Thoracic aorta (tissue), 2 donors: ENCODE measurements around the gene TRIO. TPM values are rescaled to one million over a fixed set of nuclear protein-coding genes. Genes with fewer than 3 reads are reported as not detected.

Experiments
- ATAC-seq: fragments of 150-250 bp; one replicate; pipeline ENCODE4 v1.8.0; 2017; ENCODE audit warnings: low read depth; ENCODE audit not compliant: insufficient number of reproducible peaks, low FRiP score
- DNase-seq: peaks from one replicate; pipeline ENCODE4 v3.0.0-alpha.2; 2020; ENCODE audit warnings: low spot score
- H3K27ac ChIP-seq, 2 donors: fragments of 200-600 bp; sonication (generic); 1 replicate in 1 of 2; 2 replicates in 1 of 2; pipeline ENCODE4 v1.5.1; 2016; ENCODE audit warnings: mild to moderate bottlenecking in 2 of 2, moderate library complexity in 2 of 2
- H3K27me3 ChIP-seq: fragments of 200-600 bp; sonication (generic); replicated peaks from 2 replicates; pipeline ENCODE4 v1.6.0; 2016; ENCODE audit warnings: mild to moderate bottlenecking; ENCODE audit not compliant: insufficient read depth
- H3K36me3 ChIP-seq: fragments of 200-600 bp; sonication (generic); one replicate; pipeline ENCODE4 v1.5.1; 2016
- H3K4me1 ChIP-seq, 2 donors: fragments of 200-600 bp; sonication (generic); 1 replicate in 1 of 2; 2 replicates in 1 of 2; pipeline versions ENCODE4 v1.5.1 to v1.6.0; 2016; ENCODE audit warnings: low read depth in 2 of 2, mild to moderate bottlenecking in 1 of 2; ENCODE audit not compliant: control insufficient read depth in 1 of 2
- H3K4me3 ChIP-seq: fragments of 200-600 bp; sonication (generic); 2 replicates; pipeline ENCODE4 v1.5.1; 2016; ENCODE audit warnings: mild to moderate bottlenecking
- H3K9me3 ChIP-seq: fragments of 200-600 bp; sonication (generic); 2 replicates; pipeline ENCODE4 v1.5.1; 2016
- total RNA-seq, 2 donors: library from RNA; depleted of rRNA; stranded (reverse); fragments of >200 nt; gene quantifications; one replicate each; pipeline versions ENCODE4 v1.1.0 to v1.2.3, GENCODE V29; 2016
- TF ChIP-seq, protein P1 (sequence below): fragments of 200-600 bp; sonication (generic); IDR thresholded peaks from one replicate; pipeline ENCODE4 v1.5.1; 2019; ENCODE audit warnings: antibody characterized with exemption

TRIO gene
- total RNA-seq, 2 donors from 2014 or later, result 219 to 300 TPM

- peaks cover 28 to 44% of the 10 kb centered on the region in 2 donors for H3K4me1 ChIP-seq
- ATAC-seq, result no peak
- H3K36me3 ChIP-seq, result no peaks in the 10 kb centered on the region
- no peaks in the 10 kb centered on the region for H3K27me3 ChIP-seq
- TF ChIP-seq, protein P1, sequence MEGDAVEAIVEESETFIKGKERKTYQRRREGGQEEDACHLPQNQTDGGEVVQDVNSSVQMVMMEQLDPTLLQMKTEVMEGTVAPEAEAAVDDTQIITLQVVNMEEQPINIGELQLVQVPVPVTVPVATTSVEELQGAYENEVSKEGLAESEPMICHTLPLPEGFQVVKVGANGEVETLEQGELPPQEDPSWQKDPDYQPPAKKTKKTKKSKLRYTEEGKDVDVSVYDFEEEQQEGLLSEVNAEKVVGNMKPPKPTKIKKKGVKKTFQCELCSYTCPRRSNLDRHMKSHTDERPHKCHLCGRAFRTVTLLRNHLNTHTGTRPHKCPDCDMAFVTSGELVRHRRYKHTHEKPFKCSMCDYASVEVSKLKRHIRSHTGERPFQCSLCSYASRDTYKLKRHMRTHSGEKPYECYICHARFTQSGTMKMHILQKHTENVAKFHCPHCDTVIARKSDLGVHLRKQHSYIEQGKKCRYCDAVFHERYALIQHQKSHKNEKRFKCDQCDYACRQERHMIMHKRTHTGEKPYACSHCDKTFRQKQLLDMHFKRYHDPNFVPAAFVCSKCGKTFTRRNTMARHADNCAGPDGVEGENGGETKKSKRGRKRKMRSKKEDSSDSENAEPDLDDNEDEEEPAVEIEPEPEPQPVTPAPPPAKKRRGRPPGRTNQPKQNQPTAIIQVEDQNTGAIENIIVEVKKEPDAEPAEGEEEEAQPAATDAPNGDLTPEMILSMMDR, result no peak
- H3K9me3 ChIP-seq, result no peaks in the 10 kb centered on the region
- DNase-seq, result no peak
- no peak overlapping the region for H3K4me3 ChIP-seq
- no peak overlapping the region for H3K27ac ChIP-seq
Measured at GRCh38 chr5:14235872-14236271, 92.7 kb downstream of the TRIO start.

GRCh38 chr5:14236757-14237156 is 93.6 kb downstream of the TRIO start:
- Histone ChIP-seq H3K27ac (no peak overlapping the region), H3K27me3 (no peaks in the 10 kb centered on the region), H3K4me3 (no peak overlapping the region), H3K4me1 (peaks cover 34 to 52% of the 10 kb centered on the region in 2 donors), H3K9me3 (no peaks in the 10 kb centered on the region), H3K36me3 (no peaks in the 10 kb centered on the region)
- DNase-seq (no peak), ATAC-seq (no peak)
- TF ChIP-seq, protein P1, result no peak

- Histone ChIP-seq H3K27ac (no peak overlapping the region), H3K4me1 (peaks cover 37 to 56% of the 10 kb centered on the region in 2 donors), H3K27me3 (no peaks in the 10 kb centered on the region), H3K9me3 (no peaks in the 10 kb centered on the region), H3K4me3 (no peak overlapping the region), H3K36me3 (no peaks in the 10 kb centered on the region)
- no peak for DNase-seq
- TF ChIP-seq, protein P1, result no peak
- no peak for ATAC-seq
Measured at GRCh38 chr5:14237317-14238086, 94.4 kb downstream of the TRIO start.

GRCh38 chr5:14238272-14238671 is 95.1 kb downstream of the TRIO start:
- Histone ChIP-seq H3K9me3 (no peaks in the 10 kb centered on the region), H3K36me3 (no peaks in the 10 kb centered on the region), H3K4me1 (peaks cover 37 to 62% of the 10 kb centered on the region in 2 donors), H3K27ac (no peak overlapping the region), H3K4me3 (no peak overlapping the region), H3K27me3 (no peaks in the 10 kb centered on the region)
- no peak for ATAC-seq
- no peak for DNase-seq
- TF ChIP-seq, protein P1, result no peak

- TF ChIP-seq, protein P1, result no peak
- DNase-seq, result no peak
- ATAC-seq, result no peak
- no peaks in the 10 kb centered on the region for H3K9me3 ChIP-seq
- H3K27me3 ChIP-seq, result no peaks in the 10 kb centered on the region
- no peaks in the 10 kb centered on the region for H3K36me3 ChIP-seq
- no peak overlapping the region for H3K27ac ChIP-seq
- no peak overlapping the region for H3K4me3 ChIP-seq
- H3K4me1 ChIP-seq, result peaks cover 34 to 62% of the 10 kb centered on the region in 2 donors
Measured at GRCh38 chr5:14239404-14239803, 96.3 kb downstream of the TRIO start.
